CD4-positive, alpha-beta T cell treated with Interleukin-21 for 1 hour (primary cell): Measurements from ENCODE around the gene HRCT1.

Experiments
- DNase-seq: peaks from one replicate; pipeline ENCODE4 v3.0.0-alpha.2; 2020

HRCT1 gene

DNA sequence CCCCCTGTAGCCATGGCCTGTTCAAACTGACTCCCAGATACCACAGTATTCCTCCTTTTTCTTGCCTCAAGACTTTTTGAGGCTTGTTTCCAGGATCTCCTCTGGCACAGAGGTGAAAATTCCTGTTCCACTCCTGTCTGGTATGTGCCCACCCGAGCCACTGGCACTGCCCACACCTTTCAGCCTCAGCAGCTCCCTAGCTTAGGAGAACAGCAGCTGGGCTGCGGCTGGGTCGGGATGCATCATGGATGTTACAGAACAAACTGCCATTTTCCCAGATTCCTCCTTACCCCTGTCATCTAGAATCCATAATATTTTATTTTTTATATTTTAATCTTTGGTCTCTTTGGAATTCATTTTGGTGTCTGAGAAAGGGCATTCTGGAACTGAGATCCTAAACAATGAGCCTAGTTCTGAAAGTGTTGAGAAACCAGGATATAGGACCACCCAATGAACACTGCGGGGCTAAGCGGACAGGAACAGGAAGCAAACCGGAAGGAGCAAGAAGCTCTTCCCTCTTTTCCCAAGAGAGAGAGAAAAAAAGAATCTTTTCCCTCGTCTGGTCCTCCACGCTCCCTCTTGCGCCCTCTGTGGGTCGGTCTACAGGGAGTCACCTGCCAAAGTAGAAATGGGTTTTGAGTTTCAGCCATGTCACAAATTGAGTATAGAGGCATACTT lies 39.5 kb downstream of the HRCT1 start:
- peak; percentile 64 for DNase-seq

- DNase-seq: no peak
These were observed 42.4 kb downstream of the HRCT1 start for GRCh38 chr9:35948451-35948850.

DNA sequence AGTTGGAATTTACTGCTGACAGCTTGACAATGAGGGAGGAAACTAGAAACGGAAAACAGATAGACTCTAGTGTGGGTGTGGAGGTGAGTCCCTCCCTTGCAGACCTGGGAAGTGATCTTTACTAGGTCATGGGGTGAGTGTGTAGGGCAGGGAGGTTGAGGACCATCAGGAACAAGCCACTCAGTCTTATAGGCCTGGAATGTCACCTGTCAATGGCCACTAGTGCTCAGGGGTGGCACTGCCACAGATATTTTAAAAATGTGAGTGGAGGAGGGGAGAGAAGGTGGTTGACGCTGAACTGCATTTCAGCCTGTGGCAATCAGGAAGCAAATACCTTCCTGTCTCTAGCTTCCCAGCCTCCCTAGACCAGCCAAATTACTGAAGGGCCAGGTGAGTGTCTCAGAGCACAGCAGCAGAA lies 42.9 kb downstream of the HRCT1 start:
- no peak for DNase-seq

DNA sequence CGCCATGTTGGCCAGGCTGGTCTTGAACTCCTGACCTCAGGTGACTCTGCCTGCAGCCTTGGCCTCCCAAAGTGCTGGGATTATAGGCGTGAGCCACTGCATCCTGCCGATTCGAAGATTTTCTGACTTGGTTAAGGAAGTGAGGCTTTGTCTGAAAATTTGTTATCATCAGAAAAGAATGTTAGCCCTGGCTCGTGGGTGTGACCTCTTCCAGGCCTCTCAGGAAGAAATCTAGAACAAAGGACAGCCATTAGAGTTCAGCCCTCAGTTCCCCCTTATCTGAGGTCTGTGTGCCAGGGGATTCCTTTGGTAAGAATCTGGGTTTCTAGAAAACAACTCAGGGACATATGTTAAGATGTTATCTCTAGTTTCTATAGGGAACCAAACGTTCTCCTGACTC lies 45.7 kb downstream of the HRCT1 start:
- no peak for DNase-seq

GRCh38 chr9:35952526-35953191 lies 46.7 kb downstream of the HRCT1 start:
- DNase-seq: no peak

DNA sequence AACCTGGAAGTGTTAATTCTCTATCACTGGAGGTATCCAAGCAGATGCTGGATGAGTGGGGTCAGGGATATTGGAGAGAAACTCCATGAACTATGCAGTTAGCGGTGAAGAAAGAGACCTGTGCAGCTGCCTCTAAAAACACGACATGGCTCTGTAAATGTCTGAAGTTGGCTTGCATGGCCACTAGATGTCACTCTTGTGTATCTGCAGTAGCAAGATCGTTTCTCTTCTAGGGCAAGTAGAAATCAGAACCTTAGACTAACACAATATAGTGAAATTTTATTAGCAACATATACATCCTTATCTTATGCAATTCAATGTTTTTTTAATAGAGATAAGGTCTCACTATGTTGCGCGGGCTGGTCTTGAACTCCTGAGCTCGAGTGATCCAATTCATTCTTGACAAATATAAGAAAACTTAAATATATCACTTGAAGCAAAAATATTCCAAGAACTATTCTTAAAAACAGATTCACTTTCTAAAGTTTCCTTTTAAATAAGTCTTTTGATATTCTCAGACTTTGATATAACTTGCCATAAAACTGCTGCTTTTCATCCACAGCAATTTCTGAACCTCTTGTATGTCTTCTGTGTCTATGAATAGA lies 49.0 kb downstream of the HRCT1 start:
- DNase-seq: peak; percentile 73

GRCh38 chr9:35956651-35957050 lies 50.6 kb downstream of the HRCT1 start:
- DNase-seq: no peak
